HepG2 (cell line): ENCODE results near the gene EEF1AKMT3. TPM values are rescaled to one million over a fixed set of nuclear protein-coding genes. Genes with fewer than 3 reads are reported as not detected.

Source experiments
- ATAC-seq: fragments of 200-7000 bp; cut with Tn5 transposase; 3 replicates; pipeline ENCODE4 v1.9.1; 2020; ENCODE audit warnings: mild to moderate bottlenecking, moderate library complexity
- BruUV-seq: library from RNA; stranded (reverse); fragments of 400-500 nt; replicated peaks from 2 replicates; lab custom pipeline; 2021; lab: Mats Ljungman, UMichigan
- CTCF ChIA-PET: fragments of 300-600 bp; formaldehyde crosslinking; extraction: SDS; loops from one replicate; lab custom pipeline; 2021; ENCODE audit warnings: low total read pairs, inconsistent platforms, low intra/inter-chr PET ratio; lab: Yijun Ruan, JAX
- POLR2A ChIA-PET: fragments of 350-600 bp; sonication (Branson Sonifier 250); formaldehyde crosslinking; loops from one replicate; lab custom pipeline; 2020; ENCODE audit warnings: antibody characterized with exemption, inconsistent platforms; lab: Yijun Ruan, JAX
- DNase-seq: peaks from one replicate; pipeline ENCODE4 v3.0.0-alpha.2; 2015; ENCODE audit warnings: low spot score
- FAIRE-seq: peaks from 3 replicates; lab custom pipeline; 2011; peaks lifted over from hg19 to GRCh38; lab: Jason Lieb, UNC
- H2AFZ ChIP-seq: one replicate; pipeline ENCODE4 v1.6.1; 2011; ENCODE audit warnings: low read length, inconsistent platforms
- H3K27ac ChIP-seq: fragments of 300-600 bp; 3 replicates; pipeline ENCODE4 v1.8.0; 2011; ENCODE audit warnings: mixed run types, mild to moderate bottlenecking, mixed read lengths, low read length, inconsistent platforms; ENCODE audit not compliant: insufficient read depth; ENCODE audit errors: extremely low read length
- H3K27me3 ChIP-seq, 2 experiments: fragments of 200-600 bp in 1 of 2; 2 replicates in 1 of 2; 3 replicates in 1 of 2; pipeline versions ENCODE4 v1.6.0 to v1.8.0; 2011; ENCODE audit warnings: low read length in 2 of 2, mild to moderate bottlenecking in 2 of 2, moderate library complexity in 2 of 2, inconsistent platforms in 1 of 2; ENCODE audit not compliant: insufficient read depth in 2 of 2, control insufficient read depth in 1 of 2
- H3K36me3 ChIP-seq, 2 experiments: fragments of 200-600 bp in 1 of 2; replicated peaks in 1 of 2; 2 replicates in 1 of 2; 3 replicates in 1 of 2; pipeline versions ENCODE4 v1.5.1 to v1.8.0; 2011; ENCODE audit warnings: low read length in 2 of 2, inconsistent platforms in 1 of 2; ENCODE audit not compliant: insufficient read depth in 2 of 2, control insufficient read depth in 1 of 2
- H3K4me1 ChIP-seq: 2 replicates; pipeline ENCODE4 v1.5.1; 2012; ENCODE audit warnings: low read length, inconsistent platforms; ENCODE audit not compliant: insufficient read depth
- H3K4me2 ChIP-seq: 2 replicates; pipeline ENCODE4 v1.6.0; 2011; ENCODE audit warnings: low read depth, low read length, inconsistent platforms
- H3K4me3 ChIP-seq, 3 experiments: fragments of 200-600 bp in 1 of 3; sonication (generic), shearing (Covaris generic) in 1 of 3; replicated peaks in 1 of 3; 2 replicates each; pipeline ENCODE4 v1.5.1; 2011 to 2016; ENCODE audit warnings: low read length in 3 of 3, inconsistent platforms in 2 of 3, low read depth in 2 of 3, mild to moderate bottlenecking in 2 of 3, control low read depth in 1 of 3, mixed read lengths in 1 of 3; ENCODE audit not compliant: insufficient read depth in 1 of 3
- H3K79me2 ChIP-seq: one replicate; pipeline ENCODE4 v1.6.1; 2011; ENCODE audit warnings: low read length, inconsistent platforms; ENCODE audit not compliant: insufficient read depth
- H3K9ac ChIP-seq: 2 replicates; pipeline ENCODE4 v1.6.0; 2011; ENCODE audit warnings: mild to moderate bottlenecking, low read depth, low read length, inconsistent platforms; ENCODE audit not compliant: insufficient read depth
- H3K9me3 ChIP-seq: 2 replicates; pipeline ENCODE4 v1.5.1; 2012; ENCODE audit warnings: mild to moderate bottlenecking, low read length
- H4K20me1 ChIP-seq: 2 replicates; pipeline ENCODE4 v1.6.0; 2011; ENCODE audit warnings: inconsistent platforms, mild to moderate bottlenecking, low read length, moderate library complexity; ENCODE audit not compliant: insufficient read depth
- ARID2 ChIP-seq: sonication (generic); formaldehyde crosslinking; IDR thresholded peaks from 2 replicates; pipeline ENCODE4 v1.8.1; 2022; ENCODE audit warnings: mild to moderate bottlenecking, missing genetic modification reagents, borderline replicate concordance
- CBFB ChIP-seq: sonication (generic); formaldehyde crosslinking; IDR thresholded peaks from 2 replicates; pipeline ENCODE4 v1.4.0; 2020; ENCODE audit warnings: missing genetic modification reagents
- ELF4 ChIP-seq: sonication (generic); formaldehyde crosslinking; IDR thresholded peaks from 2 replicates; pipeline ENCODE4 v1.5.0; 2020; ENCODE audit warnings: missing genetic modification reagents, mild to moderate bottlenecking, moderate library complexity, borderline replicate concordance
- EP300 ChIP-seq, 3 experiments: sonication (generic) in 1 of 3; formaldehyde crosslinking in 1 of 3; IDR thresholded peaks; 2 replicates each; pipeline versions ENCODE4 v1.5.1 to v1.6.1; 2011 to 2020; ENCODE audit warnings: low read depth in 2 of 3, low read length in 2 of 3, borderline replicate concordance in 1 of 3, improper control_type of control experiment in 1 of 3, mild to moderate bottlenecking in 1 of 3, missing genetic modification reagents in 1 of 3, moderate library complexity in 1 of 3
- HMG20A ChIP-seq: IDR thresholded peaks from 2 replicates; pipeline ENCODE4 v1.6.1; 2016; ENCODE audit warnings: borderline replicate concordance
- HNRNPUL1 ChIP-seq: fragments of 200-400 bp; formaldehyde crosslinking; IDR thresholded peaks from 2 replicates; pipeline ENCODE4 v1.6.1; 2017; ENCODE audit warnings: low read depth, mild to moderate bottlenecking, low read length, moderate library complexity
- KDM5A ChIP-seq: fragments of 200-600 bp; sonication (generic); IDR thresholded peaks from 2 replicates; pipeline ENCODE4 v1.7.0; 2018; ENCODE audit warnings: antibody characterized with exemption, mild to moderate bottlenecking, low read length, borderline replicate concordance
- POLR2G ChIP-seq: fragments of 200-400 bp; formaldehyde crosslinking; IDR thresholded peaks from 2 replicates; pipeline ENCODE4 v1.6.1; 2018; ENCODE audit warnings: mild to moderate bottlenecking, low read depth, low read length, moderate library complexity
- SMARCC2 ChIP-seq: fragments of 450-650 bp; IDR thresholded peaks from 2 replicates; pipeline ENCODE4 v1.6.1; 2017; ENCODE audit warnings: antibody characterized with exemption, mild to moderate bottlenecking
- SRF ChIP-seq: IDR thresholded peaks from 2 replicates; pipeline ENCODE4 v1.6.1; 2011; ENCODE audit warnings: mild to moderate bottlenecking, low read depth, low read length, moderate library complexity
- SRSF9 ChIP-seq: fragments of 200-400 bp; formaldehyde crosslinking; IDR thresholded peaks from 2 replicates; pipeline ENCODE4 v1.6.1; 2018; ENCODE audit warnings: borderline replicate concordance, mild to moderate bottlenecking, low read depth, low read length; ENCODE audit not compliant: insufficient read depth, poor library complexity, severe bottlenecking
- STAG1 ChIP-seq: sonication (generic); formaldehyde crosslinking; IDR thresholded peaks from 2 replicates; pipeline ENCODE4 v1.4.0; 2020; ENCODE audit warnings: missing genetic modification reagents
- TBP ChIP-seq: sonication (generic); formaldehyde crosslinking; IDR thresholded peaks from 2 replicates; pipeline ENCODE4 v1.5.0; 2020; ENCODE audit warnings: missing genetic modification reagents
- XBP1 ChIP-seq: sonication (generic); formaldehyde crosslinking; IDR thresholded peaks from 2 replicates; pipeline ENCODE4 v1.5.0; 2020; ENCODE audit warnings: missing genetic modification reagents
- ZBTB42 ChIP-seq: sonication (generic); formaldehyde crosslinking; IDR thresholded peaks from 2 replicates; pipeline ENCODE4 v1.5.0; 2020; ENCODE audit warnings: mild to moderate bottlenecking, missing genetic modification reagents
- WGBS: methylation state at CpG from one replicate; pipeline ENCODE4 v1.1.6; 2017; ENCODE audit warnings: low lambda C conversion rate; 5-methylcytosine and 5-hydroxymethylcytosine counted together
- in situ Hi-C: cut with HindIII; loops from 2 replicates; pipeline ENCODE4 v1.10.0; 2017; ENCODE audit warnings: low pct_unique_long_range_greater_than_20kb; ENCODE audit not compliant: extremely low pct_ligation_motif_present
- intact Hi-C: fragments of 100-400 bp; cut with micrococcal nuclease; formaldehyde crosslinking; loops from one replicate; pipeline ENCODE4 v1.10.0; 2022; ENCODE audit not compliant: unreplicated experiment
- polyA plus RNA-seq, 8 experiments: library from polyadenylated mRNA; depleted of rRNA in 3 of 8; stranded (reverse) in 7 of 8; unstranded in 1 of 8; fragments of >200 nt; fragmentation: Illumina TruSeq in 4 of 8; extraction: Trizol in 4 of 8; gene quantifications; 2 replicates each; pipeline versions ENCODE4 v1.2.1 to v1.2.3, GENCODE V29; 2011 to 2016; ENCODE audit warnings: low read depth in 4 of 8, missing spikeins in 1 of 8, mixed read lengths in 1 of 8; ENCODE audit not compliant: insufficient read depth in 1 of 8
- total RNA-seq, 5 experiments: library from RNA; depleted of rRNA; stranded (reverse); fragments of >200 nt; fragmentation: Illumina TruSeq; extraction: Trizol; gene quantifications; 2 replicates each; pipeline ENCODE4 v1.2.3, GENCODE V29; 2016; ENCODE audit warnings: low read depth in 1 of 5
- TF ChIP-seq, protein P1 (sequence below): sonication (generic); formaldehyde crosslinking; IDR thresholded peaks from 2 replicates; pipeline ENCODE4 v1.4.0; 2020; ENCODE audit warnings: missing genetic modification reagents; ENCODE audit errors: not compliant biosample characterization
- TF ChIP-seq, protein P2 (sequence below): sonication (generic); formaldehyde crosslinking; IDR thresholded peaks from 2 replicates; pipeline ENCODE4 v1.8.0; 2022; ENCODE audit warnings: mild to moderate bottlenecking, missing genetic modification reagents, moderate library complexity
- TF ChIP-seq, protein P3 (sequence below): sonication (generic); formaldehyde crosslinking; IDR thresholded peaks from 2 replicates; pipeline ENCODE4 v1.5.1; 2020; ENCODE audit warnings: mild to moderate bottlenecking, missing genetic modification reagents

The EEF1AKMT3 gene
- total and polyA plus RNA-seq, 2 of the 13 experiments (the other 11 are each of a cell fraction or from before 2014, with no cell fraction given) = 4.7 to 11.4 TPM

DNA sequence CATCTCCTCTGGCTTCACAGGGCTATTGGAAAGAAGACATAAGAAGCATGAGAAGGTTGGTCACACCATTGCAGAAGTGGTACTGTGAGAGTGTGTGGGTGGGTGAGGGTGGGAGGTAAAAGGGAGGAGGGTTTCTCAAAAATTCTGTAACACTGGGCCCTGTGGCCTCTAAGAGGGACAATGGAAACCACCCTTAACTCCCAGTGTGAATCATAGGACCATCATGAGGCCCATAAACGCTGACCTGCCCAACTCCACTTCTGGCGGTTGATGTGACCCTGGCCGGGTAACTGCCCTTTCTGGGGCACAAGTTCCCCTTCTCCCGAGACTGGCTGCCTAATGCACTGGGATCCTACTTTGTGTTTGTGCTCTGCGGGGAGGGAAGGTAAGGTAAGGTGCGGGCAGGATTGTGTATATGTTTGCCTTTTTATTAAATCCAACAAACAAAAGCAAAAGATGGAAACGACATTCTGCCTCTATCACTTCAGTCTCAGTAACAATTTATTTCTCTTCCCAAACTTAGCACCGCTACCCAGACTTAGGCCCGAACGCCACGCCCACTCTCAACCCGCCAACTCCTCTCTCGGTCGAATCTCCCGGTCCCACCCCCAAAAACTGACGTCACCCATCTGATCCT, 1.1 kb upstream of the EEF1AKMT3 start:
- in situ Hi-C loops = no loop called here
- H3K27ac ChIP-seq = peak overlapping the region; percentile 97
- peak overlapping the region; percentile 96 for H3K4me2 ChIP-seq
- peaks cover 17% of the 10 kb centered on the region for H3K79me2 ChIP-seq
- H3K4me1 ChIP-seq = peaks cover 26% of the 10 kb centered on the region
- intact Hi-C loops = loop anchor here (5.0 kb wide), 1 partner anchor 71 kb away; no protein-coding TSS in a partner anchor
- H4K20me1 ChIP-seq = no peaks in the 10 kb centered on the region
- ChIA-PET POLR2A (interaction anchor here (0.6 to 1.8 kb wide), 11 partner anchors 11 to 124 kb away, joined by 3 to 15 read pairs (median 6); partner anchors contain the start of genes CDK4, MARCHF9, TSFM and TSPAN31), CTCF (no interaction called here)
- no peak overlapping the region for H2AFZ ChIP-seq
- peak overlapping the region; percentile 94 for H3K9ac ChIP-seq
- DNase-seq (peak; percentile 87), FAIRE-seq (peak; percentile 88), ATAC-seq (peak; percentile 70)
- H3K27me3 ChIP-seq = no peaks in the 10 kb centered on the region; a peak in 1 of 5 replicates
- peak overlapping the region; percentile 77 to 89 (median 78) for H3K4me3 ChIP-seq
- 2% methylated on average over 16 of the region's 16 CpGs for WGBS
- H3K36me3 ChIP-seq = peaks cover 16 to 18% of the 10 kb centered on the region in 2 experiments
- no peaks in the 10 kb centered on the region for H3K9me3 ChIP-seq
- BruUV-seq = TSS peak; percentile 77
- TF ChIP-seq, protein P1, sequence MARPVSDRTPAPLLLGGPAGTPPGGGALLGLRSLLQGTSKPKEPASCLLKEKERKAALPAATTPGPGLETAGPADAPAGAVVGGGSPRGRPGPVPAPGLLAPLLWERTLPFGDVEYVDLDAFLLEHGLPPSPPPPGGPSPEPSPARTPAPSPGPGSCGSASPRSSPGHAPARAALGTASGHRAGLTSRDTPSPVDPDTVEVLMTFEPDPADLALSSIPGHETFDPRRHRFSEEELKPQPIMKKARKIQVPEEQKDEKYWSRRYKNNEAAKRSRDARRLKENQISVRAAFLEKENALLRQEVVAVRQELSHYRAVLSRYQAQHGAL (CRISPR knock-in tag) = no peak
- TF ChIP-seq ELF4 (CRISPR knock-in tag) (no peak), POLR2G (no peak), SRF (no peak), TBP (CRISPR knock-in tag) (0 out of 2 replicates have a peak, but pooled peaks have one; percentile 16), HNRNPUL1 (no peak), ARID2 (no peak), SMARCC2 (no peak), KDM5A (no peak), SRSF9 (no peak), STAG1 (no peak), EP300 (IDR thresholded peaks at IDR 0.05; ENCODE audit: low read depth in 2 of 2, low read length in 2 of 2) (no peak), EP300 (CRISPR knock-in tag; IDR thresholded peaks at IDR 0.05; ENCODE audit: borderline replicate concordance) (no peak), CBFB (CRISPR knock-in tag) (no peak), XBP1 (CRISPR knock-in tag) (no peak), ZBTB42 (CRISPR knock-in tag) (0 out of 2 replicates have a peak, but pooled peaks have one; percentile 13), HMG20A (CRISPR knock-in tag) (no peak)
- TF ChIP-seq, protein P2, sequence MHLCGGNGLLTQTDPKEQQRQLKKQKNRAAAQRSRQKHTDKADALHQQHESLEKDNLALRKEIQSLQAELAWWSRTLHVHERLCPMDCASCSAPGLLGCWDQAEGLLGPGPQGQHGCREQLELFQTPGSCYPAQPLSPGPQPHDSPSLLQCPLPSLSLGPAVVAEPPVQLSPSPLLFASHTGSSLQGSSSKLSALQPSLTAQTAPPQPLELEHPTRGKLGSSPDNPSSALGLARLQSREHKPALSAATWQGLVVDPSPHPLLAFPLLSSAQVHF (CRISPR knock-in tag) = no peak
- TF ChIP-seq, protein P3, sequence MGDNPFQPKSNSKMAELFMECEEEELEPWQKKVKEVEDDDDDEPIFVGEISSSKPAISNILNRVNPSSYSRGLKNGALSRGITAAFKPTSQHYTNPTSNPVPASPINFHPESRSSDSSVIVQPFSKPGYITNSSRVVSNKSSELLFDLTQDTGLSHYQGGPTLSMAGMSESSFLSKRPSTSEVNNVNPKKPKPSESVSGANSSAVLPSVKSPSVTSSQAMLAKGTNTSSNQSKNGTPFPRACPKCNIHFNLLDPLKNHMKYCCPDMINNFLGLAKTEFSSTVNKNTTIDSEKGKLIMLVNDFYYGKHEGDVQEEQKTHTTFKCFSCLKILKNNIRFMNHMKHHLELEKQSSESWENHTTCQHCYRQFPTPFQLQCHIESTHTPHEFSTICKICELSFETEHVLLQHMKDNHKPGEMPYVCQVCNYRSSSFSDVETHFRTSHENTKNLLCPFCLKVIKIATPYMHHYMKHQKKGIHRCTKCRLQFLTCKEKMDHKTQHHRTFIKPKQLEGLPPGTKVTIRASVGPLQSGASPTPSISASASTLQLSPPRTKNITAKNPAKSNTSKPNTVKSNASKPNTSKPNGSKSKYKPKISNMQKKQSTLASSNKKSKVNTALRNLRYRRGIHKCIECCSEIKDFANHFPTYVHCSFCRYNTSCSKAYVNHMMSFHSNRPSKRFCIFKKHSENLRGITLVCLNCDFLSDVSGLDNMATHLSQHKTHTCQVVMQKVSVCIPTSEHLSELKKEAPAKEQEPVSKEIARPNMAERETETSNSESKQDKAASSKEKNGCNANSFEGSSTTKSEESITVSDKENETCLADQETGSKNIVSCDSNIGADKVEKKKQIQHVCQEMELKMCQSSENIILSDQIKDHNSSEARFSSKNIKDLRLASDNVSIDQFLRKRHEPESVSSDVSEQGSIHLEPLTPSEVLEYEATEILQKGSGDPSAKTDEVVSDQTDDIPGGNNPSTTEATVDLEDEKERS (CRISPR knock-in tag) = no peak
